Right cardiac atrium (tissue), 5 donors: ENCODE measurements around the gene NDUFS3. TPM values are rescaled to one million over a fixed set of nuclear protein-coding genes. Genes with fewer than 3 reads are reported as not detected.
A peak's percentile ranks its signal among the peaks of the same experiment; 100 is the strongest.

Experiments used
- ATAC-seq, 2 donors: fragments of 200-7000 bp; cut with Tn5 transposase; one replicate each; pipeline versions ENCODE4 v1.8.0 to v1.9.1; 2020; ENCODE audit warnings: moderate library complexity in 2 of 2, mild to moderate bottlenecking in 1 of 2
- DNase-seq, 3 donors: peaks; one replicate each; pipeline ENCODE4 v3.0.0-alpha.2; 2020
- H3K27ac ChIP-seq: one replicate; pipeline ENCODE4 v1.5.1; 2013; ENCODE audit warnings: mild to moderate bottlenecking, low read length, control low read depth, moderate library complexity
- H3K27me3 ChIP-seq: one replicate; pipeline ENCODE4 v1.6.1; 2013; ENCODE audit not compliant: control insufficient read depth, insufficient read depth
- H3K4me1 ChIP-seq: one replicate; pipeline ENCODE4 v1.6.1; 2013; ENCODE audit warnings: low read length; ENCODE audit not compliant: control insufficient read depth, insufficient read depth
- H3K4me3 ChIP-seq: one replicate; pipeline ENCODE4 v1.5.1; 2013; ENCODE audit warnings: low read length, control low read depth
- H3K9me3 ChIP-seq: one replicate; pipeline ENCODE4 v1.6.1; 2013; ENCODE audit warnings: low read length; ENCODE audit not compliant: control insufficient read depth
- WGBS: extraction: QIAGEN DNeasy Blood & Tissue Kit; methylation state at CpG from one replicate; pipeline ENCODE4 v1.1.7; 2013; 5-methylcytosine and 5-hydroxymethylcytosine counted together
- intact Hi-C, 4 donors: fragments of 100-400 bp; cut with DNase I; formaldehyde crosslinking; loops; one replicate each; pipeline versions ENCODE4 v1.11.0 to v1.14.0; 2022 to 2023
- polyA plus RNA-seq: library from polyadenylated mRNA; stranded (reverse); fragments of 200-250 nt; gene quantifications from one replicate; pipeline ENCODE4 v1.2.3, GENCODE V29; 2013
- total RNA-seq, 4 donors: library from RNA; stranded (reverse); fragmentation: NEBNext Ultra II Directional; extraction: Animal tissue kit (Norgen Biotek cat#: 25700); gene quantifications; one replicate each; pipeline ENCODE4 v1.2.1, GENCODE V29; 2021
- donor health status: healthy with polysubstance abuse.
- donor health status: DM: no; HTN: yes; CAD: no.
- donor health status: DM: no; HTN: no; CAD: no.
- donor health status: DM: no; HTN: yes; CAD: no; lungs with severe emphysema.
- donor health status: DM: yes; HTN: yes; CAD: no.

The NDUFS3 gene
- total and polyA plus RNA-seq, 5 donors, result 143 to 260 (median 178) TPM

DNA sequence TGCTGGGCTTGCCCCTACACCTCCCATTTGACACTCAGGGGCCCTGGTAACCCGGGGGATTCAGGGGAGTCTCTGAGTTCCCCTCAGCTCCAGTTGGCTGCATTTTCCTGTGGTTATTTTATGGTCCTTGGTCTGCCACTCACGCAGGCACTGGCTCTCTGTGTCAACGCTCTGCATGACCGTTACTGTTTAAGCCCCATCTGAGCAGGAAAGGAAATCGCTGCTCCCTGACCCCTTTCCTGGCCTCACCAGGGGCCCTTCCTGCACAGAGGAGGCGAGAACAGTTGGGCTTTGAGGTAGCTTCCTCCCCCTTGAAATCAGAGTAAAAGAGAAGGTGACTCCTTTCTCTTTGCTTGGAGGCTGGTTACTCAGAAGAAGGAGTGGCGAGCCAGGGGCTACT is 12.9 kb downstream of the NDUFS3 start:
- intact Hi-C loops, result no loop called here
- Histone ChIP-seq H3K4me3 (no peak overlapping the region), H3K27ac (no peak overlapping the region), H3K27me3 (no peaks in the 10 kb centered on the region), H3K9me3 (no peaks in the 10 kb centered on the region), H3K4me1 (no peaks in the 10 kb centered on the region)
- ATAC-seq, result no peak
- DNase-seq, result no peak
- 57% methylated on average over 7 of the region's 7 CpGs for WGBS

DNA sequence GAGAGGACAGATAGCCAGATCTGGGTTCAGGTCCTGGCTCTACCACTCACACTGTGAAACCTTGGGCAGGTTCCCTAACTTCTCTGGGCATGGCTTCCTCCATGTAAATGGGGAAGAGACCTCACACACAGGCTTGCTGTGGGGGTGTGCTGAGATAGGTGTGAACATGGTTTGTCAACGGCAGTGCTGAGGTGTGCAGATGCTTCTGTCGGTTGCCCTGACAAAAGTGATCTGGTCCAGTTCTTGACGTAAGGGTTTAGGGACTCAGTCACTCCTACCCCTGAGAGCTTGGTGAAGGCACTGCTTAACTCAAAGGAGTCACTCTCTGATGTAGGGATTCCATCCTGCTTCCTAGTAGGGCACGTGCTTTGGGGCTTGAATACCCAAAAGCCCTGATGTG is 13.4 kb downstream of the NDUFS3 start:
- ATAC-seq, result no peak
- Histone ChIP-seq H3K9me3 (no peaks in the 10 kb centered on the region), H3K4me3 (no peak overlapping the region), H3K27me3 (no peaks in the 10 kb centered on the region), H3K27ac (no peak overlapping the region), H3K4me1 (no peaks in the 10 kb centered on the region)
- no peak for DNase-seq
- intact Hi-C loops, result no loop called here
- 59% methylated on average over 4 of the region's 4 CpGs for WGBS

DNA sequence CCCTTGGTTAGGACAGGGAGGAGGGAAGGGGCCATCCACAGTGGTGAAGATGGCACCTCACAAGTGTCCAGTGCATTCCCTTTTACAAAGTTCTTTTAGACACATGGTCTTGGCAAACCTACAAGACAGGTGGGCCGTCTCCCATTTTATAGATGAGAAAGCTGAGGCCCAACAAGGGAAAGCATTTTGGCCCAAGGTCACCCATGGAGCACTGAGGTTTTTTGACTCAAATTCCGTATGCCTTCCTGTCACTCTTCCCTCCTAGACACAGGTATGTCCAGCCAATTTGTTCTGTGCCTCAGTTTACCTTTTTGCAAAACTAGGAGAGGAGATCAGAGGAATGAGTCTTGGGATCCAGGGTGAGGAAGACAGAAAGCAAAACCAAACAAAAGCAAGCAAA is 14.1 kb downstream of the NDUFS3 start:
- 85% methylated on average over 2 of the region's 2 CpGs for WGBS
- Histone ChIP-seq H3K9me3 (no peaks in the 10 kb centered on the region), H3K4me3 (no peak overlapping the region), H3K27me3 (no peaks in the 10 kb centered on the region), H3K27ac (no peak overlapping the region), H3K4me1 (no peaks in the 10 kb centered on the region)
- DNase-seq (no peak), ATAC-seq (no peak)
- intact Hi-C loops, result no loop called here

DNA sequence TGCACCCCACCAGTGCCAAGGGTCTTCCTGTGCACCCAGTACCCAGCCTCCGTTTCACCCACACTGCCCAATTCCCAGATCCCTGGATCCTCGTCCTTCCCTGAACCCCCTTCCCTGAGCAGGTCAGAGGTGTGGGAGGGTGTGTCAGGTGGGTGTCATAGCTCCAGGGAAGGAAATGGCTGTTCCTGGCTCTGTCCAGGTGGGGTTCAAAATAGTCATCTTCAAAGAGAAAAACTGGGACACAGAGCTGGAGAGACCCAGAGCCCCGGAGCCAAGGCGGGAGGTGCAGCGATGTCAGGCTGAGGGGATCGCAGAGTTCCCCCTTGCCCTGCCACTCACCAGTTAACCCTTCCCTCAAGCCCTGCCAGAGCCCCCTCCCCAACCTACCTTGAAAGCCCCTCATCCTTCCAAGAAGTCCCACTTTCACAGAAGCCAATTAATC is 14.6 kb downstream of the NDUFS3 start:
- intact Hi-C loops, result no loop called here
- Histone ChIP-seq H3K27me3 (no peaks in the 10 kb centered on the region), H3K9me3 (no peaks in the 10 kb centered on the region), H3K4me1 (no peaks in the 10 kb centered on the region), H3K4me3 (no peak overlapping the region), H3K27ac (no peak overlapping the region)
- 8% methylated on average over 6 of the region's 6 CpGs for WGBS
- no peak for ATAC-seq
- no peak for DNase-seq

DNA sequence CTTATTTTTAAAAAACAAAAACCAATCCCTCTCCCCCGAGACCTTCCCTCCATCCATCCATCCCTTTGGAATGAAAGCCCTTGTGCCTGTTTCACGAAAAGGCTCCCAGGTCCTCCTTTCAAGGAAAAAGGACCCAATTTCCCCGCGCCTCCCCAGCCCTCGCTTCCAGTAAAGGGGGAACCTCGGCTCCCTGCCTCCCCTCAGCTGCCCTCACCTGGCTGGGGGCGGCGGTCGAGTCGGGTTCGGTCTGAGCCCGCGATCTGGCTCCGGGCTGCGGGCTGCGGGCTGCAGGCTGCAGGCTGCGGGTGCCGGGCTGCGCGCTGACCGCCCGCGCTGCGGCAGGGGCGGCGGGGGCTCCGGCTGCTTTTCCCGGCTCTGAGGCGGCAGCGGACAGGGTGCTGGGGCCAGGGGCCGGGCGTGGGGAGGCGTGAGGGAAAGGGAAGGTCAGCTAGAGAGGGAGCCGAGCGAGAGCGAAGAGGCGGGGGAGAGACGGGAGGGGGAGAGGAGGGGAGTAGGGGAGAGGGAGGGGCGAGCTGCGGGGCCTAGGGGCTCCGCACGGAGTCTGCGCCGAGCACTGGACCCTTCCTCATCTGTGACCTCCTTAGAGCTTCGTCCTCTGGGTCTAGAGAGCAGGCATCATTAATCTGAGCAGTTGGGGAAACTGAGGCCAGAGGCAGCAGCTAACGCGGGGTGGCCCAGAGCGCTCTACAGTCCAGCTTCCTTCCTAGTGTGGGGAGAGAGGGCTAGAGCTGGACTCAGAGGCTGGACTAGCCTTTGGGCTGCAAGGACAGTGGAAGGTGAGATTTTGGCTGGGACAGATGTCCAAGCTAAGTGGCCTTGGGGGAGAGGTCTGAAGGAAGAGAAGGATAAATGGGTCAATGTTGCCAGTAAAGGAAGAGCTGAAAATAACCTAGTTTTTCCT is 15.3 kb downstream of the NDUFS3 start, which contains the start of gene C1QTNF4:
C1QTNF4 (minus strand) TSS at position 478 of the 922 bp plus-strand sequence. CDS start 3,601 bp downstream, outside the sequence.
- H3K4me1 ChIP-seq, result no peaks in the 10 kb centered on the region
- WGBS, result 2% methylated on average over 48 of the region's 48 CpGs
- H3K9me3 ChIP-seq, result no peaks in the 10 kb centered on the region
- intact Hi-C loops, result no loop called here
- no peak within 1 kb of the TSS for H3K4me3 ChIP-seq
- H3K27ac ChIP-seq, result no peak within 1 kb of the TSS
- ATAC-seq (no peak), DNase-seq (no peak)
- H3K27me3 ChIP-seq, result no peaks in the 10 kb centered on the region

DNA sequence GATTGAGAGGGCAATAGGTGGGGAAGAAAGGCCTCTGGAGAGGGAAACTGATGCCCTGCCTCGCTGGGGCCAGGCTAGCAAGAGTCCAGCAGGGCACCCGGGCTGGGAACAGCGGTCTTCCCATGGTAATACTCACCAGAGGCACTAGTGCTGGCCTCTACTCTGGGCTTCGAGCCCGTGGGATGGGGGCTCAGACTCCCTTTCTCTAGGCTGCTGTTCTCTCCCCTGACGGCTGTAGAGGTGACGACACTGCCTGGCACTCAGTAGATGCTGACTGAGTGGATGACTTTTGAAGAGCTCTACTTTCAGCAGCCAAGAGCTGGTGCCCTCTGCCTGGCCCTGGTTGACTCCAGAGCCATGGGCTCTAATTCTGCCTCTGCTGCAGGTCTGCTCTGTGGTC is 16.2 kb downstream of the NDUFS3 start:
- Histone ChIP-seq H3K27ac (no peak overlapping the region), H3K27me3 (no peaks in the 10 kb centered on the region), H3K4me1 (no peaks in the 10 kb centered on the region), H3K9me3 (no peaks in the 10 kb centered on the region), H3K4me3 (no peak overlapping the region)
- ATAC-seq (peak; percentile 70 to 78), DNase-seq (no peak)
- intact Hi-C loops, result no loop called here
- WGBS, result 62% methylated on average over 7 of the region's 7 CpGs

DNA sequence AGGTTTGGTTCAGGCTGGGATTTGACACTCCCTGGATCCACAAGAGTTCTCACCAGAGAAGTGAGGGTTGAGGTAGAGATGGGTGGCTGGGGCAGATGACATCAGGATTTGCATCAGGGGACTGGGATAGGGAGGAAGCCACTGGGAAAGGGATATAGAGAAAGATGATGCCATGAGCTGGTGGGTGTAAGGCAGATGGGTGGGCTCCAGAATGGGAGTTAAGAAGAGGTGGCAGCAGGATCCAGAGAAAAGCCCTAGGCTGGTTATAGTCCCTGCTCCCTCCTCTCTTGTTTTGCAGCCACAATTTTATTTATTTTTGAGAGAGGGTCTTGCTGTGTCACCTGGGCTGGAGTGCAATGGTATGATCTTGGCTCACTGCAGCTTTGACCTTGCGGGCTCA is 17.1 kb downstream of the NDUFS3 start:
- no peak for DNase-seq
- intact Hi-C loops, result no loop called here
- ATAC-seq, result no peak
- Histone ChIP-seq H3K4me3 (no peak overlapping the region), H3K27me3 (no peaks in the 10 kb centered on the region), H3K4me1 (no peaks in the 10 kb centered on the region), H3K27ac (no peak overlapping the region), H3K9me3 (no peaks in the 10 kb centered on the region)
- WGBS, result 100% methylated on average over 1 of the region's 1 CpG

DNA sequence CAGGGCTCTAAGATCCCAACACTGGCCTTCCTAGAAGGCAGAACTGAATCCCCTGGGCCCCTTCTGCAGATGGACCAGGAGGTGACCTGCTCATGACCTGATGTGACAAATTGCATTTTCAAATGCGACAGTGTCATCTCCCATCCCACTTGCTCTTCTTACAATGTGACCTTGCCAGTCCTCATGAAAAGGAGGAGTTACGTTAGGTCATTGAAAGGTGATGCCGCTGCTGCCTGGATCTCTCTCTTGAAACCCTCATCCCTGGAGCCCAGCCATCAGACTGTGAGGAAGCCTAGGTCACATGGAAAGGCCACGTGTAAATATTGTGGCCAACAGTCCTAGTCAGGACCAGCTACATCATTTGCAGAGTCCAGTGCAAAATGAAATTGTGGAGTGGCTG is 21.0 kb downstream of the NDUFS3 start:
- ATAC-seq (no peak), DNase-seq (no peak)
- Histone ChIP-seq H3K27ac (no peak overlapping the region), H3K9me3 (no peaks in the 10 kb centered on the region), H3K27me3 (no peaks in the 10 kb centered on the region), H3K4me1 (no peaks in the 10 kb centered on the region), H3K4me3 (no peak overlapping the region)
- 78% methylated on average over 4 of the region's 4 CpGs for WGBS
- intact Hi-C loops, result no loop called here

DNA sequence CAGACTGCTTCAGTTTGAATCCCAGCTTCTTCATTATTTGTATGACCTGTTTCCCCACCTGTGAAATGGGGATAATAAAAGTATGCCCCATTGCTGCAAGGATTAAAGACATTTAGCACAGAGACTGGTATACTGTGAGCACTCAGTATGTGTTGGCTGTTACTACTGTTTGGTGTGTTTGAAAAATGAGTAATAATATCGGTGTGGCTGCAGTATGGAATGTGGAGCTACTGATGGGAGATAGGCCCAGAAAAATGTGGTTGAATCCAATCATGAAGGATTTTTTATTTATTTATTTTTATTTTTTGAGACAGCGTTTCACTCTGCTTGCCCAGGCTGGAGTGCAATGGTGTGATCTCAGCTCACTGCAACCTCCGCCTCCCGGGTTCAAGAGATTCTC is 24.4 kb downstream of the NDUFS3 start:
- intact Hi-C loops, result no loop called here
- Histone ChIP-seq H3K4me3 (no peak overlapping the region), H3K27me3 (no peaks in the 10 kb centered on the region), H3K4me1 (peaks cover 8% of the 10 kb centered on the region), H3K9me3 (no peaks in the 10 kb centered on the region), H3K27ac (no peak overlapping the region)
- whole genome bisulfite sequencing, result 88% methylated on average over 4 of the region's 4 CpGs
- DNase-seq (no peak), ATAC-seq (no peak)

DNA sequence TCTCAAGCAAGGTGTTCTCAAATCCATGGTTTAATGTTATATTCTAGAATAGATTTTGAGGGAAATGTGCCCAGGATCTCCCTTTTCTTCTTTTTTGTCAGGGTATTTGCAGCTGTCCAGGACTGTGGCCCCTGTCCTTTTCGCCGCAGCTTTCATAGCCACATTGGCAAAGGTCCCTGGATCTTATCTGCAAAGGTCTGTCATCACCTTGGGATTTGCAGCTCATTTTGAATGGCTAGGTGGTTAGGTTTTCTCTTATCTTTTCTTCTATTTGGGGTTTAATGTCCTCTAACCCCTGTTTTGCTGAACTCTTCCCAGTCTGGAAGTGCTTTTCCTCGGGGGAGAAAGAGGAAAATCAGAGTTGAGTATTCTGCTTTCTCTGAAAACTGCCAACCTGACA is 27.0 kb downstream of the NDUFS3 start:
- Histone ChIP-seq H3K4me3 (no peak overlapping the region), H3K27me3 (no peaks in the 10 kb centered on the region), H3K27ac (no peak overlapping the region), H3K9me3 (no peaks in the 10 kb centered on the region), H3K4me1 (peaks cover 8% of the 10 kb centered on the region)
- DNase-seq (no peak), ATAC-seq (no peak)
- intact Hi-C loops, result no loop called here
- WGBS, result 41% methylated on average over 3 of the region's 3 CpGs

DNA sequence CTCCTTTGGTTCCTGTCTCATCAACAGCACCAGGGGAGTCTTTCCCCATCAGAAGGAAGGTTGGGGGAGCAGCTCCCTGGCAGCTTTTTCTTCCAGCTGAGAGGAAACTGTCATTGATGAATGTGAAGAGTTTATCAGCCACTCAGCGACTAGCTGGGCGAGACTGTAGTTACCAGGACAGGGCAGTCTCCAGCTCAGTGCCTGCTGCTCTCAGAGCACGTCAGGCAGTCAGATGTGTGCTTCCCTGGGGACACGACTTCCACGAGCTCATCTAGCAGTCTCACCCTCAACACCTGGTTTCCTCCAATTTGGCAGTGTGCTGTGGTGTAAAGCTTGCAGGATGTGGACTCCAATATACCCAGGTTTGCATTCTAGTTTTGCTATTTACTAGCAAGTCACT is 27.9 kb downstream of the NDUFS3 start:
- Histone ChIP-seq H3K4me1 (peaks cover 8% of the 10 kb centered on the region), H3K9me3 (no peaks in the 10 kb centered on the region), H3K27ac (no peak overlapping the region), H3K4me3 (no peak overlapping the region), H3K27me3 (no peaks in the 10 kb centered on the region)
- intact Hi-C loops, result no loop called here
- 25% methylated on average over 5 of the region's 5 CpGs for WGBS
- peak in 1 of 3 donors; percentile 62 for DNase-seq
- peak; percentile 63 to 68 for ATAC-seq
